Muscle layer of duodenum (tissue), 2 donors: Measurements from ENCODE around the gene PPP3CA.

Experiments used
- H3K27ac ChIP-seq: one replicate; pipeline ENCODE4 v1.7.0; 2013; ENCODE audit warnings: mild to moderate bottlenecking, low read length
- H3K27me3 ChIP-seq: one replicate; pipeline ENCODE4 v1.7.0; 2013; ENCODE audit warnings: low read depth, mild to moderate bottlenecking, control low read depth, low read length
- H3K36me3 ChIP-seq, 2 donors: one replicate each; pipeline ENCODE4 v1.7.0; 2013; ENCODE audit warnings: low read length in 2 of 2, control low read depth in 1 of 2, mild to moderate bottlenecking in 1 of 2; ENCODE audit not compliant: insufficient read depth in 2 of 2, control insufficient read depth in 1 of 2
- H3K4me1 ChIP-seq, 2 donors: one replicate each; pipeline ENCODE4 v1.7.0; 2013; ENCODE audit warnings: low read length in 2 of 2, mild to moderate bottlenecking in 2 of 2, control low read depth in 1 of 2, moderate library complexity in 1 of 2; ENCODE audit not compliant: insufficient read depth in 2 of 2, control insufficient read depth in 1 of 2
- H3K4me3 ChIP-seq, 2 donors: one replicate each; pipeline ENCODE4 v1.7.0; 2013; ENCODE audit warnings: low read length in 2 of 2, low read depth in 1 of 2, mild to moderate bottlenecking in 1 of 2
- H3K9me3 ChIP-seq, 2 donors: one replicate each; pipeline ENCODE4 v1.7.0; 2013; ENCODE audit warnings: low read length in 2 of 2, control low read depth in 1 of 2, mild to moderate bottlenecking in 1 of 2; ENCODE audit not compliant: control insufficient read depth in 1 of 2
- donor health status: healthy.

PPP3CA gene

DNA sequence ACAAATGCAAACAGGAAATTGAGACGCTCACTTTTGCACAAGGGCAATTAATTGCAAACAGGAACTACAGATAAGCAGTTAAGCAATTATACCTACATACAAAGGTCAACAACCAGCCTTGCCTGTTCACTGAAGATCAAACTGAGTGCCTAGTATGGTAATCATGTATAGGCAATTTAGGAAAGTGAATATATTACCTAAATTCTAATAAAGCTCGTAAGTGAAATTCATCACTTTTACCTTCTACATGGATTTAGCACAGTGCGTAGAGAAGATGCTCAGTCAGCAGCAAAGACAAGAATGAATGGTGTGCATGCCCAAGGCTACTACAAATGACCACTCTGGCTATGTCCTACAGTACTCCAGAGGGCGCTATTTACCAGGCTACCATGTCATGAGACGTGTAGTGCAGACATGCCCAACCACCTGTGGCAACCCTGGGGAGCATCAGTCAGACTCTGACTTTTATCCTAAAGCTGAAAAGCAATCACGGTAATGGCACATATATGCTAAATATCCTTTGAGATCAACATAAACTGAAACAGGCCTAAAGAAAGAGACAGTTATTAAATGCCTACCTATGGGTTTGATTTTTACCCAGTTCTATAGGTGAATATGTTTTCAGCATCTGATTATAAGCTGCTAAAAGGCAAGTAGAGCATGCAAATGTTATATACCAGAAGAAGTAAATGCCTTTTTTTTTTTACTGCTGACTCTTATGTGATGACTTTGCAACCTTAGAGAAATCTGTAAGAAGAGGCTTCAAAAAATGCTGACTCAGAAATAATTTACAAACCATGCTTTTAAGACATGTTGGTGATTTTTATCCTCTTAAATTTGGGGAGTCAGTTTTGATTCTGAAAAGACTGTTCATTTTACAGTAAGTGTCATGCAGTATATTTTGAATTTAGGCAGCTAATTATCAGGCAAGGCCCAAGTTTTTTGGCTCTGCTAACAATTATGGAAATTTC is 178.0 kb downstream of the PPP3CA start:
- no peaks in the 10 kb centered on the region for H3K9me3 ChIP-seq
- no peaks in the 10 kb centered on the region for H3K27me3 ChIP-seq
- H3K4me1 ChIP-seq = peaks cover 0 to 9% of the 10 kb centered on the region in 2 donors
- no peaks in the 10 kb centered on the region for H3K36me3 ChIP-seq
- no peak overlapping the region for H3K27ac ChIP-seq
- H3K4me3 ChIP-seq = no peak overlapping the region

DNA sequence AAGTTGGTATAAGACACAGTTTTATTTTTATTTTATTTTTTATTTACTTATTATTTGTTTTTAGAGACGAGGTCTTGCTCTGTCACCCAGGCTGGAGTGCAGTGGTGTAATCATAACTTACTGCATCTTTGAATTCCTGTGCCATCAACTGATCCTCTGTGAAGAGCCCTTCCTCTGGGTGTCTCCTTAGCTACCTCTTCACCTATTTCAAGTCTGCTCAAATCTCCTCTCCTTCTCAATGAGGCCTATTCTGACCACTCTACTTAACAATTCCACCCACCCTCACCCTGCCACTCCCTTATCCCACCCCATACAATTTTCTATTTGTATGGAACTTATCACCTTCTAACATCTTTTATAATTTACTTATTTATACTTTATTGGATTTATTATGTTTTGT is 183.4 kb downstream of the PPP3CA start:
- no peak overlapping the region for H3K27ac ChIP-seq
- no peaks in the 10 kb centered on the region for H3K27me3 ChIP-seq

DNA sequence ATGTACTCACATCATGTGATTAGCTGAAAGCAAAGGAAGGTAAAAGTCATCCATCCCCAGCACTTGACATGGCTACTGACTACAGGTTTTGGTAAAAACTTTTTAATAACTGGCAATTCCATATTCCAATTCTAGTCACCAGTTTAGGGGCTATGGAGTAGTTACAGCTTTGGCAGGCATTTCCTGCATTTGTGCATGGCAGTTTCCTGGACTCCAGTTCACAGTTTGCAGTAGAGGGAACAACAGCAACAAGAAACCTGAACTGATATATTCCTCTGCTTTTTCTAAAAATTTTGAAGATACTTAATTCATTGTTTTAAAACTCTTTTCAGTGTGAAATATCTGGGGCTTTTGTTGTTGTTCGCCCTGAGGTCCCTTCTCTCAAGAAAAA is 184.3 kb downstream of the PPP3CA start:
- no peaks in the 10 kb centered on the region for H3K27me3 ChIP-seq
- H3K9me3 ChIP-seq = no peaks in the 10 kb centered on the region
- H3K27ac ChIP-seq = no peak overlapping the region
- no peak overlapping the region for H3K4me3 ChIP-seq
- peaks cover 0 to 8% of the 10 kb centered on the region in 2 donors for H3K4me1 ChIP-seq
- no peaks in the 10 kb centered on the region for H3K36me3 ChIP-seq

More for the DNA sequence above, 183.4 kb downstream of the PPP3CA start:
- H3K36me3 ChIP-seq = no peaks in the 10 kb centered on the region
- no peak overlapping the region for H3K4me3 ChIP-seq
- H3K9me3 ChIP-seq = no peaks in the 10 kb centered on the region
- H3K4me1 ChIP-seq = peaks cover 0 to 10% of the 10 kb centered on the region in 2 donors

DNA sequence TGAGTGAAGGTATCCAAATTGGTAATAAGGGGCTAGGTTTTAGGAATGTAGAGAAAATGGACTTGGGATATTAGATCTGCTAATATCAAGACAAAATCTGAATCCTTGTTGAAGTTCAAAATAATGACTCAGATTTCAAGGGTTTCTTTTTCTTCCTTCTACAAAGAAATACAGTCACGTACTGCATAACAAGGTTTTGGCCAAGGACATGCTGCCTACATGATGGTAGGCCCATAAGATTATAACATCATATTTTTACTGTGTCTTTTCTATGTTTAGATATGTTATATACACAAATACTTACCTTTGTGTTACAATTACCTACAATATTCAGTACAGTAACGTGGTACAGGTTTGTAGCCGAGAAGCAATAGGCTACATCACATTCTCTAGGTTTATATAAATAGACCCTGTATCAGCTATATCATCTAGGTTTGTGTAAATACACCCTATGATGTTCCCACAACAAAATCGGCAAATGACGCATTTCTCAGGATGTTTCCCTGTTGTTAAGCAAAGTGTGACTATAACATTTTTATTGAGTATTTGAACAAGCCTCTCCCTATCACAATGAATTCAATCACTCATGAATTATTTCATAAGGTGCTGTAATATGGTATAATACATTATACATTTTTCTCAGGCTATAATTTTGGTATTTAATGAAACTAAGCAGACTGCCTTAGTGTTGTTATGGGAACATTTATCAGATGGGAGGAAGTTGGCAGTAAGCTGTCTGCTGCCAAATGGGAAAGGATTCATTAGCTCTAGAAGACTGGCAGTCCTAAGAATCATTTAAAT is 186.3 kb downstream of the PPP3CA start:
- Histone ChIP-seq H3K27ac (no peak overlapping the region), H3K9me3 (no peaks in the 10 kb centered on the region), H3K4me3 (no peak overlapping the region), H3K27me3 (no peaks in the 10 kb centered on the region), H3K4me1 (peaks cover 0 to 11% of the 10 kb centered on the region in 2 donors), H3K36me3 (no peaks in the 10 kb centered on the region)

DNA sequence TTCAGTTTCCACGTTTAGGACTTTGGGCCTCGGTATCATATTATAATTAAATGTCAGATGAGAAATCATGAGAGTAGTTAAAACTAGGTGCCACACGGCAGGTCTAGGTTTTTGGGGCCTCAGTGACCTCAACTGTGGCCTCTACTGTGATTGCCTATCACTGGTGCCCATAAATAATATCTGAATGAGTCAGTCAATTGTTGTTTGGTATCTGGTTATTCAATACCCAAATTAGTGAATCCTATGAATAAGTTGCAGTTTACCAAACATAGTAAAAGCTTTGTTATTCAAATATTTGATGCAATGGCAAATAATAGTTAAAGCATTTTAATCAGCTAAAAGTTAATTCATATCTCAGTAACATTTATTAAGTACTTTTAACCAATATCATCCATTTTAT is 188.8 kb downstream of the PPP3CA start:
- H3K27me3 ChIP-seq = no peaks in the 10 kb centered on the region
- H3K4me1 ChIP-seq = peaks cover 0 to 12% of the 10 kb centered on the region in 2 donors
- H3K9me3 ChIP-seq = no peaks in the 10 kb centered on the region
- H3K27ac ChIP-seq = no peak overlapping the region
- H3K36me3 ChIP-seq = no peaks in the 10 kb centered on the region
- no peak overlapping the region for H3K4me3 ChIP-seq

DNA sequence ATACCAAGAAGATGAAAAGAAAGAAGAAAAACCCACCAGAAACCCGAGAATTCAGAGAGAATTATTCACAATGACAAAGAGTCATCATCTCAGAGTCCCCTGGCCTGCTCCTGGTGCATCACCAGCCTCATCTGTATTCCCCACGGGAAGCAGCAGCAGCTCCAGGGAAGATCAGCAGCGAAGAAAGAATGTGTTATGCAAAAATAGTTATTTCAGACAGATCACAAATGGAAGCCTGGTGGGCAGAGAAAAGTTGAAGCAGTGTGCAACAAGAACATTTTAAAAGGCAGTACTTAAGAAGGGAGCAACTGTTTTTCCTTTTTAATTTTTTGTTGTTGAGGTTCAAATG is 189.2 kb downstream of the PPP3CA start:
- no peaks in the 10 kb centered on the region for H3K36me3 ChIP-seq
- peaks cover 0 to 12% of the 10 kb centered on the region in 2 donors for H3K4me1 ChIP-seq
- no peak overlapping the region for H3K27ac ChIP-seq
- no peak overlapping the region for H3K4me3 ChIP-seq
- no peaks in the 10 kb centered on the region for H3K27me3 ChIP-seq
- H3K9me3 ChIP-seq = no peaks in the 10 kb centered on the region

DNA sequence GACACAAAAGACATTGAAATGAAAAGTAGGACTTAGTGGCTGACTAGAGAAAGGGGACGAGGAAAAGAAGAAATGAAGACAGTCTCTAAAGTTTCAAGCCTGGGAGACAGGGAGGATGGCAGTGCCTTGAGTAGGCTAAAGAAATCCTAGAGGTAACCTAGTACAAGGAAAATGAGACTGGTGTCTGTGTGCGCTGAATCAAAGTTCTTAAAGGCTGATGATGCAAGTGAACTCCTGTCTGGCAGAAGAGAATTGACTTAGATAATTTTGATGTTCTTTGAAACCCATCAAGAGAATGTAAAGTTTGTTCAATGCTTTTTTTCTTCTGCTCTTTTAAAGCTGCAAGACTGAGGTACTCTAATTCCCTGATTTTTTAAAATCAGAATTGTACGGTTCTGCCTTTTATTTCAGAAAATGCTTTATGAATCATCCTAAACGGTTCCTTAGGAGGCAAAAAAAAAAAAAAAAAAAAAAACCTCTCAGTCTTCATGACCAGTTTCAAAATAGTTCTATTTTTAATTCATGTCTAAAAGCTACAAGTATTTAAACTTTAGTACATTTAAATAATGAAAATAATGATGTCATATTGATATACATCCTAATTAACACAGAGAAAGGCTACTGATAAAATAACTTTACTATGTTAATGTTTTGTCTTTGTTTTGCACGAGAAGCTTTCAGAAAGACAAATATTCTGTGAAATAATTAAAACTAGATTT is 189.8 kb downstream of the PPP3CA start:
- Histone ChIP-seq H3K9me3 (no peaks in the 10 kb centered on the region), H3K27me3 (no peaks in the 10 kb centered on the region), H3K36me3 (no peaks in the 10 kb centered on the region), H3K4me3 (no peak overlapping the region), H3K4me1 (peaks cover 0 to 9% of the 10 kb centered on the region in 2 donors), H3K27ac (no peak overlapping the region)

DNA sequence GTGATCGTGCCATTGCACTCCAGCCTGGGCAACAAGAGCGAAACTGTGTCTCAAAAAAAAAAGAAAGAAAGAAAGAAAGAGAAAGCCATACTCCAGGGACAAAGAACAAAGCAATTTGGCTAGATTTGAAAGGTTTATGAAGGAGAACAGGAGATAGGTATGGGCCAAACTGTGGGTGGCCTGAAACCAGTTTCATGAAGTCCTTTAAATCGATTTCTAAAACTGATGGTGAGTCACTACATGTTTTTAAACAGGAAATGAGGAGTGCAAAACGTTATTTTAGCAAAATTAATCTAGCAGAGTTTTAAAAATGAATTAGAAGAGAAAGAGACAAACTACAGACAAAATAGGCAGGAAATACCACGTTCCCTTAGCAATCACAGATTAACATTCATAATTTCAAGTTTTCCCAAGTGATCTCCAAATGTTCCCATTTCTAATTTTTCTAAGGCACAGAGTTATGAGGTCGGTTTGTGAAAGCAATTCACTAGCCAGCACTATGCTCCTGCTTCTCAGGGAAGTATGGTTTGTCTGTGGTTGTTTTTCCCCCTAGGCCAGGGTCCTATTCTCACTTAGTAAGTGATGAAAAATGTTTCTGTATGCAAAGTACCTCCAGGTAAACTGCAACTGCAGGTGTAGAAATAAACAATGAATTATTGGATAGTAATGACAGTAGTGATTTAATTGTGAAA is 190.6 kb downstream of the PPP3CA start:
- Histone ChIP-seq H3K27me3 (no peaks in the 10 kb centered on the region), H3K4me1 (peaks cover 0 to 9% of the 10 kb centered on the region in 2 donors), H3K9me3 (no peaks in the 10 kb centered on the region), H3K4me3 (no peak overlapping the region), H3K36me3 (no peaks in the 10 kb centered on the region), H3K27ac (no peak overlapping the region)

DNA sequence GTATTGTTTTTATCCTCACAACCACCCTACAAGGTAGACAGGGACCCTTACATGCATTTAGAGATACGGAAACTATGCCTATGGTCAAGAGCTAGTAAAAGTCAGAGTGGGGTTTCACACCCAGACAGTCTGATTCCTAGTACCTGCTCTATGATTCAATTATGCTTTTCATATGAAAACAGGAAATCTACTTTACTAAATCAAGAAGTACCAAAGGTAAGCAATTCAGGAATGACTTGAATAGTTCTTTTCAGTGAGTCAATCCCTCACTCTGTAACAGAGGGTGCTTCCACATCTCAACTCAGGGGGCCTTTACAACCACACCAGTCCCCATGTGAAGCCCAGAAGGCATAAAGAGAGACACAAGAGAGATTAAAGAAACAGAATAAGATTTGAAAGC is 191.4 kb downstream of the PPP3CA start:
- Histone ChIP-seq H3K9me3 (no peaks in the 10 kb centered on the region), H3K36me3 (no peaks in the 10 kb centered on the region), H3K27ac (no peak overlapping the region), H3K4me1 (peaks cover 0 to 4% of the 10 kb centered on the region in 2 donors), H3K27me3 (no peaks in the 10 kb centered on the region), H3K4me3 (no peak overlapping the region)

DNA sequence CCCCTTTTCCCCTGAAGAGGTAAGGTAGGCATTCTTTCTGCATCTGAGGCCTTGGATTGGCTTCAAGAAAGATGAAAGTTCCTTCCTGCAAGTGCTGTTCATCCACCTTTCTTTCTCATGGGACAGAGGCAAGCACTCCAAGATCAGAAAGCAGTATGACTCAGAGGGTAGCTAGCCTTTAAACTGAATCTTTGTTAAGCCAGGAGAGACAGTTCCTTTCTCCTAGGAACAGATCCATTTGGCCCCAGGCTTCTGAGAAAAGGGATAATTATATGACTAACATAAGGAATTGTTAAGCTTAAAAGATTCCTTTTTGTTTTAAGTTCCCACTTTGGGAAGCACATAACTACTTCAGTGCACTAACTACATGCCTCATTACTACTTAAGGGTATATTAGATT is 192.0 kb downstream of the PPP3CA start:
- no peaks in the 10 kb centered on the region for H3K36me3 ChIP-seq
- H3K4me3 ChIP-seq = no peak overlapping the region
- no peaks in the 10 kb centered on the region for H3K27me3 ChIP-seq
- H3K9me3 ChIP-seq = no peaks in the 10 kb centered on the region
- H3K4me1 ChIP-seq = peaks cover 0 to 4% of the 10 kb centered on the region in 2 donors
- H3K27ac ChIP-seq = no peak overlapping the region
